ENCODE data around the gene TMA7.

TMA7 gene

GRCh38 chr3:48492461-48493202 lies 52.6 kb downstream of the TMA7 start:
- no peaks in the 10 kb centered on the region for H3K9me3 ChIP-seq (ENCODE audit: control insufficient read depth, insufficient read depth, low read depth, low read length)
- H3K27ac ChIP-seq (ENCODE audit: extremely low read depth, low read depth, low read length): no peak overlapping the region
- H3K36me3 ChIP-seq (ENCODE audit: control insufficient read depth in 2 of 2, insufficient read depth in 1 of 2, low read length in 2 of 2): no peaks in the 10 kb centered on the region
- H3K4me3 ChIP-seq (ENCODE audit: low read depth, low read length): no peak overlapping the region
- POLR2A ChIA-PET: no interaction called here
- CTCF ChIA-PET: no interaction called here
- TF ChIP-seq KLF10 (tag by site-specific recombination; IDR thresholded peaks at IDR 0.05): no peak
- TF ChIP-seq ZNF596 (tag by site-specific recombination; IDR thresholded peaks at IDR 0.05): no peak
- TF ChIP-seq ZBTB44 (tag by site-specific recombination; IDR thresholded peaks at IDR 0.05): 0 out of 2 replicates have a peak, but pooled peaks have one; percentile 41
- TF ChIP-seq, protein P1, sequence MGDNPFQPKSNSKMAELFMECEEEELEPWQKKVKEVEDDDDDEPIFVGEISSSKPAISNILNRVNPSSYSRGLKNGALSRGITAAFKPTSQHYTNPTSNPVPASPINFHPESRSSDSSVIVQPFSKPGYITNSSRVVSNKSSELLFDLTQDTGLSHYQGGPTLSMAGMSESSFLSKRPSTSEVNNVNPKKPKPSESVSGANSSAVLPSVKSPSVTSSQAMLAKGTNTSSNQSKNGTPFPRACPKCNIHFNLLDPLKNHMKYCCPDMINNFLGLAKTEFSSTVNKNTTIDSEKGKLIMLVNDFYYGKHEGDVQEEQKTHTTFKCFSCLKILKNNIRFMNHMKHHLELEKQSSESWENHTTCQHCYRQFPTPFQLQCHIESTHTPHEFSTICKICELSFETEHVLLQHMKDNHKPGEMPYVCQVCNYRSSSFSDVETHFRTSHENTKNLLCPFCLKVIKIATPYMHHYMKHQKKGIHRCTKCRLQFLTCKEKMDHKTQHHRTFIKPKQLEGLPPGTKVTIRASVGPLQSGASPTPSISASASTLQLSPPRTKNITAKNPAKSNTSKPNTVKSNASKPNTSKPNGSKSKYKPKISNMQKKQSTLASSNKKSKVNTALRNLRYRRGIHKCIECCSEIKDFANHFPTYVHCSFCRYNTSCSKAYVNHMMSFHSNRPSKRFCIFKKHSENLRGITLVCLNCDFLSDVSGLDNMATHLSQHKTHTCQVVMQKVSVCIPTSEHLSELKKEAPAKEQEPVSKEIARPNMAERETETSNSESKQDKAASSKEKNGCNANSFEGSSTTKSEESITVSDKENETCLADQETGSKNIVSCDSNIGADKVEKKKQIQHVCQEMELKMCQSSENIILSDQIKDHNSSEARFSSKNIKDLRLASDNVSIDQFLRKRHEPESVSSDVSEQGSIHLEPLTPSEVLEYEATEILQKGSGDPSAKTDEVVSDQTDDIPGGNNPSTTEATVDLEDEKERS (tag by site-specific recombination; IDR thresholded peaks at IDR 0.05): 0 out of 2 replicates have a peak, but pooled peaks have one; percentile 13
- TF ChIP-seq, protein P2, sequence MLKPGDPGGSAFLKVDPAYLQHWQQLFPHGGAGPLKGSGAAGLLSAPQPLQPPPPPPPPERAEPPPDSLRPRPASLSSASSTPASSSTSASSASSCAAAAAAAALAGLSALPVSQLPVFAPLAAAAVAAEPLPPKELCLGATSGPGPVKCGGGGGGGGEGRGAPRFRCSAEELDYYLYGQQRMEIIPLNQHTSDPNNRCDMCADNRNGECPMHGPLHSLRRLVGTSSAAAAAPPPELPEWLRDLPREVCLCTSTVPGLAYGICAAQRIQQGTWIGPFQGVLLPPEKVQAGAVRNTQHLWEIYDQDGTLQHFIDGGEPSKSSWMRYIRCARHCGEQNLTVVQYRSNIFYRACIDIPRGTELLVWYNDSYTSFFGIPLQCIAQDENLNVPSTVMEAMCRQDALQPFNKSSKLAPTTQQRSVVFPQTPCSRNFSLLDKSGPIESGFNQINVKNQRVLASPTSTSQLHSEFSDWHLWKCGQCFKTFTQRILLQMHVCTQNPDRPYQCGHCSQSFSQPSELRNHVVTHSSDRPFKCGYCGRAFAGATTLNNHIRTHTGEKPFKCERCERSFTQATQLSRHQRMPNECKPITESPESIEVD (tag by site-specific recombination; IDR thresholded peaks at IDR 0.05): 0 out of 2 replicates have a peak, but pooled peaks have one; percentile 36
- H3K4me1 ChIP-seq (ENCODE audit: control insufficient read depth, insufficient read depth, low read length): no peaks in the 10 kb centered on the region

GRCh38 chr3:48493203-48493501 lies 53.1 kb downstream of the TMA7 start:
- H3K9me3 ChIP-seq (ENCODE audit: control insufficient read depth, insufficient read depth, low read depth, low read length): no peaks in the 10 kb centered on the region
- no peaks in the 10 kb centered on the region for H3K36me3 ChIP-seq (ENCODE audit: control insufficient read depth in 2 of 2, insufficient read depth in 1 of 2, low read length in 2 of 2)
- no peak for TF ChIP-seq ZNF302 (tag by site-specific recombination; IDR thresholded peaks at IDR 0.05; ENCODE audit: low read depth)
- TF ChIP-seq ZXDB (tag by site-specific recombination; IDR thresholded peaks at IDR 0.05): no peak
- TF ChIP-seq ZNF121 (tag by site-specific recombination; IDR thresholded peaks at IDR 0.05): peak; percentile 87
- no peak for TF ChIP-seq ZBTB17 (tag by site-specific recombination; IDR thresholded peaks at IDR 0.05)
- no peak for TF ChIP-seq ZNF747 (tag by site-specific recombination; IDR thresholded peaks at IDR 0.05)
- TF ChIP-seq ZNF555 (tag by site-specific recombination; conservative IDR thresholded peaks at IDR 0.05): no peak
- H3K27ac ChIP-seq (ENCODE audit: extremely low read depth, low read depth, low read length): no peak overlapping the region
- CTCF ChIA-PET: interaction anchor here (1.2 kb wide), 1 partner anchor 57 kb away, joined by 3 read pairs; no protein-coding TSS in a partner anchor
- no peaks in the 10 kb centered on the region for H3K4me1 ChIP-seq (ENCODE audit: control insufficient read depth, insufficient read depth, low read length)
- POLR2A ChIA-PET: no interaction called here
- H3K4me3 ChIP-seq (ENCODE audit: low read depth, low read length): no peak overlapping the region
